Measurements from ENCODE around the gene BOLA2. TPM values are rescaled to one million over a fixed set of nuclear protein-coding genes. Genes with fewer than 3 reads are reported as not detected.

The BOLA2 gene
- polyA plus RNA-seq, 1 donor, result 7.5 TPM

Other genes with a start within 250 kb of the BOLA2 start
- 3.3 TPM for gene NPIPB11, start 47.6 kb downstream of the BOLA2 start, polyA plus RNA-seq (ENCODE audit: insufficient read length)
- 8.1 TPM for gene SLX1B, start 182 bp upstream of the BOLA2 start, polyA plus RNA-seq (ENCODE audit: insufficient read length)
- gene SULT1A4, start 5.6 kb upstream of the BOLA2 start, polyA plus RNA-seq (ENCODE audit: insufficient read length), result 28.7 TPM
- gene NPIPB12, start 52.1 kb upstream of the BOLA2 start, polyA plus RNA-seq (ENCODE audit: insufficient read length), result 97.6 TPM
- 2.0 TPM for gene SPN, start 208.9 kb upstream of the BOLA2 start, polyA plus RNA-seq (ENCODE audit: insufficient read length)
- gene QPRT, start 224.8 kb upstream of the BOLA2 start, polyA plus RNA-seq (ENCODE audit: insufficient read length), result 148 TPM

Data from left kidney (tissue), 1 donor.